ENCODE measurements around the gene ZDHHC5. TPM values are rescaled to one million over a fixed set of nuclear protein-coding genes. Genes with fewer than 3 reads are reported as not detected.

ZDHHC5 gene
- total RNA-seq, 1 donor from 2014 or later = 64.4 TPM

- DNase-seq = no peak
Observed at GRCh38 chr11:57659669-57660068, 8.2 kb upstream of the ZDHHC5 start.

GRCh38 chr11:57662893-57663292, 5.0 kb upstream of the ZDHHC5 start:
- Histone ChIP-seq H3K27me3 (ENCODE audit: low read depth) (no peaks in the 10 kb centered on the region), H3K36me3 (peaks cover 41% of the 10 kb centered on the region), H3K4me1 (peaks cover 19% of the 10 kb centered on the region), H3K9me3 (no peaks in the 10 kb centered on the region), H3K27ac (no peak overlapping the region), H3K4me3 (no peak overlapping the region)
- ATAC-seq = no peak
- no peak for TF ChIP-seq CTCF (IDR thresholded peaks at IDR 0.05)
- no peak for DNase-seq
- intact Hi-C loops (cut with DNase I) = no loop called here

More at GRCh38 chr11:57659669-57660068, 8.2 kb upstream of the ZDHHC5 start:
- no peak for ATAC-seq
- Histone ChIP-seq H3K9me3 (no peaks in the 10 kb centered on the region), H3K27me3 (ENCODE audit: low read depth) (no peaks in the 10 kb centered on the region), H3K36me3 (peaks cover 41% of the 10 kb centered on the region), H3K4me1 (peaks cover 16% of the 10 kb centered on the region), H3K4me3 (no peak overlapping the region), H3K27ac (no peak overlapping the region)
- intact Hi-C loops (cut with DNase I) = no loop called here
- TF ChIP-seq CTCF (IDR thresholded peaks at IDR 0.05) = no peak

DNA sequence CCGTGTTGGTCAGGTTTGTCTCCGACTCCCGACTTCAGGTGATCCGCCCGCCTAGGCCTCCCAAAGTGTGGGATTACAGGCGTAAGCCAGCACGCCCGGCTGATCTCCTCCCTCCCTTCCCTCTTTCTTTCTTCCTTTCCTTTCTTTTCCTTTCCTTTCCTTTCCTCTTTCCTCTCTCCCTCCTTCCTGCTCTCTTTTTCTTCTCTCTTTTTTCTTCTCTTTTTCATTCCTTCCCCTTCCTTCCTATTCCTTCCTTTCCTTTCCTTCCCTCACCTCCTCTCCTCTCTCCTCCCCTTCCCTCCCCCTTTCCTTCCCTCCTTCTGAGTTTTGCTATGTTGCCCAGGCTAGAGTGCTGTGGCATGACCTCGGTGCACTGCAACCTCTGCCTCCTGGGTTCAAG, 3.9 kb upstream of the ZDHHC5 start:
- intact Hi-C loops (cut with DNase I) = no loop called here
- DNase-seq (no peak), ATAC-seq (no peak)
- Histone ChIP-seq H3K9me3 (no peaks in the 10 kb centered on the region), H3K36me3 (peaks cover 41% of the 10 kb centered on the region), H3K4me3 (no peak overlapping the region), H3K27me3 (ENCODE audit: low read depth) (no peaks in the 10 kb centered on the region), H3K27ac (no peak overlapping the region), H3K4me1 (peaks cover 12% of the 10 kb centered on the region)
- TF ChIP-seq CTCF (IDR thresholded peaks at IDR 0.05) = no peak

- Histone ChIP-seq H3K27ac (peak overlapping the region; percentile 98), H3K36me3 (peaks cover 19% of the 10 kb centered on the region), H3K27me3 (ENCODE audit: low read depth) (no peaks in the 10 kb centered on the region), H3K4me3 (peak overlapping the region; percentile 91), H3K9me3 (no peaks in the 10 kb centered on the region), H3K4me1 (peaks cover 32% of the 10 kb centered on the region)
- DNase-seq (peak; percentile 99), ATAC-seq (peak; percentile 93 to 94)
- TF ChIP-seq CTCF (IDR thresholded peaks at IDR 0.05) = no peak
- intact Hi-C loops (cut with DNase I) = no loop called here
Observed at GRCh38 chr11:57667117-57667735, 688 bp upstream of the ZDHHC5 start.

DNA sequence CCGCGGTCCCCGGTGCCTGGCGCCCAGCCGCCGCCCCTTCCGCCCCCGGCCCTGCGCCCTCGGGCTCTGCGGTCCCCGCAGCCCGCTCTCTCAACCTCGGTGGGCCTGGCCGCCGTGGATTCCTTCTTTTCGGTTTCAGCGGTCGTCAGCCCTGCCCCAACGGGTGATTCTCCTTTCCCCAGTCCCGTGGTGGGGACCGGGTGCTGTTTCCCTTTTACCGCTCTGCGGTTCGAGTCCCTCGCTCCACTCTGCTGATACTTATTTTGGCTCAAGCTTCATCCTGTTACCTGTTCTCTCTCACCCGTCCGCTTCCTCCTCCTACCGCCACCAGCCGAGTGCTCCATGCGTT, 494 bp downstream of the ZDHHC5 start:
- peaks cover 32% of the 10 kb centered on the region for H3K4me1 ChIP-seq
- H3K4me3 ChIP-seq = peak overlapping the region; percentile 91
- ATAC-seq (peak; percentile 5 to 23), DNase-seq (peak; percentile 63)
- no peaks in the 10 kb centered on the region for H3K27me3 ChIP-seq (ENCODE audit: low read depth)
- H3K36me3 ChIP-seq = peaks cover 21% of the 10 kb centered on the region
- H3K9me3 ChIP-seq = no peaks in the 10 kb centered on the region
- intact Hi-C loops (cut with DNase I) = no loop called here
- no peak for TF ChIP-seq CTCF (IDR thresholded peaks at IDR 0.05)
- H3K27ac ChIP-seq = peak overlapping the region; percentile 98
